ENCODE data around the gene IFI44L. TPM values are rescaled to one million over a fixed set of nuclear protein-coding genes. Genes with fewer than 3 reads are reported as not detected.

IFI44L gene
- total RNA-seq, 4 donors from 2014 or later = 4.3 to 15.4 (median 9.6) TPM

GRCh38 chr1:78624035-78624434, 3.8 kb downstream of the IFI44L start:
- Histone ChIP-seq H3K36me3 (no peaks in the 10 kb centered on the region), H3K9me3 (no peaks in the 10 kb centered on the region), H3K27me3 (no peaks in the 10 kb centered on the region), H3K4me1 (peaks cover 0 to 27% (median 15%) of the 10 kb centered on the region in 4 donors), H3K27ac (replicated peaks in 1 of 4) (peak overlapping the region in 1 of 4 donors; percentile 46), H3K4me3 (no peak overlapping the region)
- DNase-seq (ENCODE audit: extremely low spot score) = no peak
- TF ChIP-seq CTCF (IDR thresholded peaks at IDR 0.05) (no peak), POLR2AphosphoS5 (IDR thresholded peaks at IDR 0.05) (no peak), EP300 (IDR thresholded peaks at IDR 0.05) (no peak), POLR2A (IDR thresholded peaks at IDR 0.05; ENCODE audit: low read depth) (no peak)
- WGBS = 96% methylated on average over 7 of the region's 7 CpGs
- intact Hi-C loops (cut with DNase I) = no loop called here

- no peak overlapping the region for H3K27ac ChIP-seq (replicated peaks in 1 of 4)
- no peaks in the 10 kb centered on the region for H3K36me3 ChIP-seq
- H3K4me3 ChIP-seq = no peak overlapping the region
- TF ChIP-seq POLR2AphosphoS5 (IDR thresholded peaks at IDR 0.05) (no peak), EP300 (IDR thresholded peaks at IDR 0.05) (no peak), POLR2A (IDR thresholded peaks at IDR 0.05; ENCODE audit: low read depth) (no peak)
- WGBS = 74% methylated on average over 1 of the region's 1 CpG
- H3K9me3 ChIP-seq = no peaks in the 10 kb centered on the region
- no peak for DNase-seq (ENCODE audit: extremely low spot score)
- H3K27me3 ChIP-seq = no peaks in the 10 kb centered on the region
- peaks cover 0 to 5% (median 0%) of the 10 kb centered on the region in 4 donors for H3K4me1 ChIP-seq
- intact Hi-C loops (cut with DNase I) = no loop called here
Observed at GRCh38 chr1:78627321-78627720, 7.1 kb downstream of the IFI44L start.

GRCh38 chr1:78630600-78630999, 10.4 kb downstream of the IFI44L start:
- no peak overlapping the region for H3K27ac ChIP-seq (replicated peaks in 1 of 4)
- 79% methylated on average over 2 of the region's 2 CpGs for WGBS
- no peak for TF ChIP-seq POLR2A (IDR thresholded peaks at IDR 0.05; ENCODE audit: low read depth)
- no peak for TF ChIP-seq POLR2AphosphoS5 (IDR thresholded peaks at IDR 0.05)
- no peak for TF ChIP-seq CTCF (IDR thresholded peaks at IDR 0.05)
- H3K36me3 ChIP-seq = no peaks in the 10 kb centered on the region
- H3K4me1 ChIP-seq = no peaks in the 10 kb centered on the region
- no peaks in the 10 kb centered on the region for H3K9me3 ChIP-seq
- no peak for DNase-seq (ENCODE audit: extremely low spot score)
- intact Hi-C loops (cut with DNase I) = no loop called here
- no peak overlapping the region for H3K4me3 ChIP-seq
- no peaks in the 10 kb centered on the region for H3K27me3 ChIP-seq

- TF ChIP-seq EP300 (IDR thresholded peaks at IDR 0.05) (no peak), POLR2AphosphoS5 (IDR thresholded peaks at IDR 0.05) (no peak), CTCF (IDR thresholded peaks at IDR 0.05) (no peak)
- intact Hi-C loops (cut with DNase I) = no loop called here
Observed at GRCh38 chr1:78633209-78633608, 13.0 kb downstream of the IFI44L start.

GRCh38 chr1:78640462-78640861, 20.2 kb downstream of the IFI44L start:
- intact Hi-C loops (cut with DNase I) = no loop called here
- no peak for DNase-seq (ENCODE audit: extremely low spot score)
- H3K36me3 ChIP-seq = peaks cover 0 to 6% (median 0%) of the 10 kb centered on the region in 4 donors
- 87% methylated on average over 1 of the region's 1 CpG for WGBS
- no peaks in the 10 kb centered on the region for H3K27me3 ChIP-seq
- no peak for TF ChIP-seq POLR2AphosphoS5 (IDR thresholded peaks at IDR 0.05)
- no peak for TF ChIP-seq CTCF (IDR thresholded peaks at IDR 0.05)
- TF ChIP-seq EP300 (IDR thresholded peaks at IDR 0.05) = no peak
- TF ChIP-seq POLR2A (IDR thresholded peaks at IDR 0.05; ENCODE audit: low read depth) = no peak
- no peak overlapping the region for H3K4me3 ChIP-seq
- peaks cover 0 to 8% (median 0%) of the 10 kb centered on the region in 4 donors for H3K9me3 ChIP-seq
- H3K4me1 ChIP-seq = peaks cover 0 to 2% (median 0%) of the 10 kb centered on the region in 4 donors
- H3K27ac ChIP-seq (replicated peaks in 1 of 4) = no peak overlapping the region

More at GRCh38 chr1:78633209-78633608, 13.0 kb downstream of the IFI44L start:
- no peaks in the 10 kb centered on the region for H3K4me1 ChIP-seq
- no peaks in the 10 kb centered on the region for H3K27me3 ChIP-seq
- H3K36me3 ChIP-seq = no peaks in the 10 kb centered on the region
- no peak overlapping the region for H3K27ac ChIP-seq (replicated peaks in 1 of 4)
- H3K4me3 ChIP-seq = no peak overlapping the region
- 93% methylated on average over 3 of the region's 4 CpGs for WGBS
- DNase-seq (ENCODE audit: extremely low spot score) = no peak
- H3K9me3 ChIP-seq = no peaks in the 10 kb centered on the region
